Muscle of back (tissue), 11 donors: ENCODE measurements around the gene ARMC9. TPM values are rescaled to one million over a fixed set of nuclear protein-coding genes. Genes with fewer than 3 reads are reported as not detected.
"Not testable (repeated sequence)": the region's sequence is repeated elsewhere in the genome, so short reads cannot be mapped to it uniquely, and the experiment has no call there.

Source experiments
- DNase-seq, 3 donors: peaks; one replicate each; pipeline versions ENCODE4 v3.0.0 to v3.0.0-alpha.2; 2013
- polyA plus RNA-seq, 10 donors: library from polyadenylated mRNA; unstranded; fragments of 120-200 nt; gene quantifications; one replicate each; pipeline ENCODE4 v1.2.1, GENCODE V29; 2013; ENCODE audit not compliant: insufficient read length in 10 of 10

Gene ARMC9
- polyA plus RNA-seq, 10 donors, result 4.0 to 6.7 (median 5.1) TPM

- no peak for DNase-seq
Observed at GRCh38 chr2:231395188-231396057, 197.0 kb downstream of the ARMC9 start, which contains the start of gene B3GNT7. Gene B3GNT7, plus strand, starts transcription at chr2:231395710. Its CDS starts 94 bp downstream, at chr2:231395804.

GRCh38 chr2:231396058-231396821 lies 197.8 kb downstream of the ARMC9 start:
- DNase-seq, result no peak

- no peak for DNase-seq
Observed at GRCh38 chr2:231397011-231397927, 198.8 kb downstream of the ARMC9 start.

- DNase-seq, result no peak
Observed at GRCh38 chr2:231397928-231398294, 199.5 kb downstream of the ARMC9 start.

GRCh38 chr2:231398585-231398984 lies 200.2 kb downstream of the ARMC9 start:
- DNase-seq, result no peak

- DNase-seq, result no peak
Observed at GRCh38 chr2:231399046-231399852, 200.8 kb downstream of the ARMC9 start.

GRCh38 chr2:231399853-231400680 lies 201.6 kb downstream of the ARMC9 start:
- DNase-seq, result peak in 2 of 3 donors; percentile 24 to 69

- not testable (repeated sequence) for DNase-seq
Observed at GRCh38 chr2:231400681-231401080, 202.2 kb downstream of the ARMC9 start.

GRCh38 chr2:231401101-231401500 lies 202.7 kb downstream of the ARMC9 start:
- DNase-seq, result not testable (repeated sequence)

GRCh38 chr2:231403421-231404182 lies 205.2 kb downstream of the ARMC9 start:
- not testable (repeated sequence) for DNase-seq

GRCh38 chr2:231404183-231404578 lies 205.8 kb downstream of the ARMC9 start:
- not testable (repeated sequence) for DNase-seq

- DNase-seq, result not testable (repeated sequence)
Observed at GRCh38 chr2:231405601-231406367, 207.4 kb downstream of the ARMC9 start.

- DNase-seq, result not testable (repeated sequence)
Observed at GRCh38 chr2:231407686-231408085, 209.3 kb downstream of the ARMC9 start.

- not testable (repeated sequence) for DNase-seq
Observed at GRCh38 chr2:231408304-231408703, 209.9 kb downstream of the ARMC9 start.

- no peak for DNase-seq
Observed at GRCh38 chr2:231409776-231410175, 211.3 kb downstream of the ARMC9 start.

- DNase-seq, result no peak
Observed at GRCh38 chr2:231410293-231411004, 212.0 kb downstream of the ARMC9 start.

GRCh38 chr2:231411237-231411636 lies 212.8 kb downstream of the ARMC9 start:
- no peak for DNase-seq
